Progenitor cell of endocrine pancreas (in vitro differentiated cells): ENCODE measurements around the gene PGM2. TPM values are rescaled to one million over a fixed set of nuclear protein-coding genes. Genes with fewer than 3 reads are reported as not detected.

Experiments used
- DNase-seq: peaks from one replicate; pipeline ENCODE4 v3.0.0; 2021; ENCODE audit warnings: low spot score; ENCODE audit not compliant: unreplicated experiment
- H3K27ac Mint-ChIP-seq: 2 replicates; pipeline ENCODE4 v1.8.0; 2021; ENCODE audit warnings: mild to moderate bottlenecking, moderate library complexity, mixed read lengths
- H3K27me3 Mint-ChIP-seq: 2 replicates; pipeline ENCODE4 v1.8.0; 2021; ENCODE audit warnings: mixed read lengths
- H3K36me3 Mint-ChIP-seq: 2 replicates; pipeline ENCODE4 v1.8.0; 2022; ENCODE audit warnings: mixed read lengths; ENCODE audit not compliant: insufficient read depth
- H3K4me1 Mint-ChIP-seq: 2 replicates; pipeline ENCODE4 v1.8.0; 2021; ENCODE audit warnings: low read depth, mixed read lengths
- H3K4me3 Mint-ChIP-seq: 2 replicates; pipeline ENCODE4 v1.8.0; 2021; ENCODE audit warnings: low read depth, mild to moderate bottlenecking, moderate library complexity, mixed read lengths
- H3K9me3 Mint-ChIP-seq: 2 replicates; pipeline ENCODE4 v1.8.0; 2021; ENCODE audit warnings: low read depth, mixed read lengths
- total RNA-seq: library from RNA; stranded (reverse); gene quantifications from 2 replicates; pipeline ENCODE4 v1.2.1, GENCODE V29; 2021
- TF ChIP-seq, protein P1 (sequence below): fragments of 200-600 bp; sonication (generic); IDR thresholded peaks from one replicate; pipeline ENCODE4 v1.5.0; 2021; ENCODE audit warnings: antibody characterized with exemption, mild to moderate bottlenecking; ENCODE audit not compliant: unreplicated experiment

The PGM2 gene
- total RNA-seq, 1 donor from 2014 or later, result 25.9 TPM

DNA sequence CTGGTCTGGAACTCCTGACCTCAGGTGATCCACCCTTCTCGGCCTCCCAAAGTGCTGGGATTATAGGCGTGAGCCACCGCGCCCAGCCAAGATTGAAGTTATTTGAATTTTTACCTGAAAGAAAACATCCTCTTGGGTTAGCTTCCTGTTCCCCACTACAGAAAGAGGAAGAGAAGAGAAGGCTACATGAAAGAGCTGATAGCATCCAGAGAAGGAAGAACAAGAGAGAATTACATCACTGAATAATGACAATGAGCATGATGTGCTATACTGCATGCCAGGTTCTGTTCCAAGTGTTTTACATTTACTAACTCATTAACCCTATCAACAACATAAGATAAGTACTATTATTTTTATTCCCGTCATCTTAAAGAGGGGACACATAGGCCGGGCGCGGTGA lies 52.9 kb downstream of the PGM2 start:
- no peak overlapping the region for H3K27ac Mint-ChIP-seq
- TF ChIP-seq, protein P1, sequence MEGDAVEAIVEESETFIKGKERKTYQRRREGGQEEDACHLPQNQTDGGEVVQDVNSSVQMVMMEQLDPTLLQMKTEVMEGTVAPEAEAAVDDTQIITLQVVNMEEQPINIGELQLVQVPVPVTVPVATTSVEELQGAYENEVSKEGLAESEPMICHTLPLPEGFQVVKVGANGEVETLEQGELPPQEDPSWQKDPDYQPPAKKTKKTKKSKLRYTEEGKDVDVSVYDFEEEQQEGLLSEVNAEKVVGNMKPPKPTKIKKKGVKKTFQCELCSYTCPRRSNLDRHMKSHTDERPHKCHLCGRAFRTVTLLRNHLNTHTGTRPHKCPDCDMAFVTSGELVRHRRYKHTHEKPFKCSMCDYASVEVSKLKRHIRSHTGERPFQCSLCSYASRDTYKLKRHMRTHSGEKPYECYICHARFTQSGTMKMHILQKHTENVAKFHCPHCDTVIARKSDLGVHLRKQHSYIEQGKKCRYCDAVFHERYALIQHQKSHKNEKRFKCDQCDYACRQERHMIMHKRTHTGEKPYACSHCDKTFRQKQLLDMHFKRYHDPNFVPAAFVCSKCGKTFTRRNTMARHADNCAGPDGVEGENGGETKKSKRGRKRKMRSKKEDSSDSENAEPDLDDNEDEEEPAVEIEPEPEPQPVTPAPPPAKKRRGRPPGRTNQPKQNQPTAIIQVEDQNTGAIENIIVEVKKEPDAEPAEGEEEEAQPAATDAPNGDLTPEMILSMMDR, result no peak
- no peaks in the 10 kb centered on the region for H3K4me1 Mint-ChIP-seq
- peaks cover 14% of the 10 kb centered on the region for H3K27me3 Mint-ChIP-seq
- DNase-seq, result no peak
- H3K36me3 Mint-ChIP-seq, result no peaks in the 10 kb centered on the region
- no peaks in the 10 kb centered on the region for H3K9me3 Mint-ChIP-seq
- H3K4me3 Mint-ChIP-seq, result no peak overlapping the region

DNA sequence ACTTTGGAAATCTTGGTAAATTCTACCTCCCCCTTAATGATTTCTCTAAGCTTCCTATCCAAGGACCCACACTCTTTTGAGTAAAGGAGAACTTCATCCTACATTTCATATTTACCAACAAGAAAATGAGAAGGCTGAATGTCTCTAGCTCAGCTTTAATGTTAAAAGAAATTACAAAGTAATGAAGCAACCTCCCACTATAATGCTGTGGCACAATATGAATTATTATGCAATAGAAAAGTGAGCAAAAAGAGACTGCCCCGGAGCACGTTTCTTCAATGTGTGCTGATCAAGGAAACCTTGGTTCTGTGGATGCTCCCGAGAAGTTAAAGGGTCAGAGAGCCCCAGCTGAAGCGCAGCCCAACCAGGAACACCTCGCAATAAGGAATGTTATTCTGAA lies 55.3 kb downstream of the PGM2 start:
- Mint-ChIP-seq H3K27ac (no peak overlapping the region), H3K4me1 (peaks cover 2% of the 10 kb centered on the region), H3K27me3 (peaks cover 20% of the 10 kb centered on the region), H3K36me3 (no peaks in the 10 kb centered on the region), H3K9me3 (no peaks in the 10 kb centered on the region), H3K4me3 (no peak overlapping the region)
- DNase-seq, result no peak
- TF ChIP-seq, protein P1, result no peak

GRCh38 chr4:37882665-37883296 lies 56.3 kb downstream of the PGM2 start:
- Mint-ChIP-seq H3K27me3 (peaks cover 27% of the 10 kb centered on the region), H3K36me3 (no peaks in the 10 kb centered on the region), H3K4me1 (peaks cover 2% of the 10 kb centered on the region), H3K27ac (no peak overlapping the region), H3K9me3 (no peaks in the 10 kb centered on the region), H3K4me3 (no peak overlapping the region)
- no peak for DNase-seq
- TF ChIP-seq, protein P1, result no peak

DNA sequence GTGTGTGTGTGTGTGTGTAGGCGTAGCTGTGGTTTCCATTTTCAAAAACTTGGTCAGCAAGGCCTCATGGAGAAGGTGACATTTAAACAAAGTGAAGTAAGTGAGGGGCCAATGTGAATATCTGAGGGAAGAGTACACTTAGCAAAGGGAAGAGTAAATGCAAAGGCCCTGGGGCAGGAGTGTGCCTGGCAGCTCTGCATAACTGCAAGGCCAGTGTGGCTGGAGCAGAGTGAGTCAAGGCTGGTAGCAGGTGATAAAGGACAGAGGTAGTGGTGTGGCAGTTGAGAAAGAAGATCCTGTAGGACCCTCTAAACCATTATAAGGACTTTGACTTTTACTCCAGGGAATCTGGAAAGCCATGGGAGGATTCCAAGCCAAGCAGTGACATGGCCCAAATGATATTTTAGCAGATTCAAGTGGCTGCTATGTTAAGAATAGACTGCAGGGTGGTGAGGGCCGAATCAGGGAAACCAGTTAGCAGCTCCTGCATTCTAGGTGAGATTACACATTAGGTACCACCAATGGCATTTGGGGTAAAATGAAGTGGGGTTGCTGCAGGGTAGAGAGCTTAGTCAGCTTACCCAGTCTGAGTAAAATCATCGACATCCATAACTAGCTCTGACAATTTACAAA lies 58.5 kb downstream of the PGM2 start:
- Mint-ChIP-seq H3K4me1 (peaks cover 3% of the 10 kb centered on the region), H3K27me3 (peaks cover 49% of the 10 kb centered on the region), H3K36me3 (no peaks in the 10 kb centered on the region), H3K4me3 (no peak overlapping the region), H3K27ac (no peak overlapping the region), H3K9me3 (no peaks in the 10 kb centered on the region)
- TF ChIP-seq, protein P1, result no peak
- DNase-seq, result no peak

DNA sequence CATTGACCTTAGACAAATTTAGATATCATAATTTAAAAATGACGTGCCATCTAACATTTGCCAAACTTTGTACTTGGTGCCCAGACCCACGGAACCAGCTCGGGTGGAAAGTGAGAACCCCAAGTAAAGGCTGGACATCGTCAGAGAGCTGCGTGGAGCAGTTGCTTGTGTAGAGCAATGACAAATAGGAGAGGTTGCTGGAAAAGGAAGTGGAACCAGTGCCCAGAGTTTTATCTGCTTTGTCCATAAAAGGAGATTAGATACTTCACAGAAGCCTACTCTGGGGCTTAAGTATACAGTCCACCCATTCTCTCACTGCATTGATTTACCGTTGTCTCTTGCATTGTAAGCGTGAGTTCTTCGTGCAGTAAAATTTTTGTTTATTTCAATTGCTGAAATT lies 59.0 kb downstream of the PGM2 start:
- no peaks in the 10 kb centered on the region for H3K9me3 Mint-ChIP-seq
- peaks cover 6% of the 10 kb centered on the region for H3K4me1 Mint-ChIP-seq
- no peak overlapping the region for H3K27ac Mint-ChIP-seq
- TF ChIP-seq, protein P1, result no peak
- DNase-seq, result no peak
- H3K4me3 Mint-ChIP-seq, result no peak overlapping the region
- H3K27me3 Mint-ChIP-seq, result peaks cover 53% of the 10 kb centered on the region
- H3K36me3 Mint-ChIP-seq, result no peaks in the 10 kb centered on the region
